CD14-positive monocyte (primary cell): Measurements from ENCODE around the gene MAMLD1. TPM values are rescaled to one million over a fixed set of nuclear protein-coding genes. Genes with fewer than 3 reads are reported as not detected.

Experiments used
- DNase-seq, 3 donors: peaks; one replicate each; pipeline ENCODE4 v3.0.0-alpha.2; 2011 to 2022
- H2AFZ ChIP-seq: 2 replicates; pipeline ENCODE4 v1.6.0; 2012; ENCODE audit warnings: mild to moderate bottlenecking, low read depth, low read length, inconsistent platforms; ENCODE audit not compliant: insufficient read depth, poor library complexity, severe bottlenecking
- H3K27ac ChIP-seq, 2 donors: 1 replicate in 1 of 2; 2 replicates in 1 of 2; pipeline ENCODE4 v1.5.1; 2012 to 2013; ENCODE audit warnings: low read length in 2 of 2, control low read depth in 1 of 2, inconsistent platforms in 1 of 2, low read depth in 1 of 2, mild to moderate bottlenecking in 1 of 2
- H3K27me3 ChIP-seq, 2 donors: one replicate each; pipeline versions ENCODE4 v1.6.0 to v1.6.1; 2011 to 2013; ENCODE audit warnings: low read length in 2 of 2; ENCODE audit not compliant: control insufficient read depth in 2 of 2, insufficient read depth in 2 of 2
- H3K36me3 ChIP-seq, 2 donors: replicated peaks in 1 of 2; 1 replicate in 1 of 2; 2 replicates in 1 of 2; pipeline versions ENCODE4 v1.5.1 to v1.6.1; 2012 to 2013; ENCODE audit warnings: low read length in 2 of 2, control low read depth in 1 of 2, inconsistent platforms in 1 of 2, mild to moderate bottlenecking in 1 of 2; ENCODE audit not compliant: insufficient read depth in 2 of 2, control insufficient read depth in 1 of 2
- H3K4me1 ChIP-seq, 2 donors: 1 replicate in 1 of 2; 2 replicates in 1 of 2; pipeline versions ENCODE4 v1.5.1 to v1.6.1; 2012 to 2013; ENCODE audit warnings: low read length in 2 of 2, control low read depth in 1 of 2, inconsistent platforms in 1 of 2, mild to moderate bottlenecking in 1 of 2, moderate library complexity in 1 of 2; ENCODE audit not compliant: insufficient read depth in 2 of 2, control insufficient read depth in 1 of 2
- H3K4me2 ChIP-seq: replicated peaks from 2 replicates; pipeline ENCODE3; 2012; ENCODE audit warnings: low read length, moderate library complexity, mild to moderate bottlenecking; ENCODE audit not compliant: poor library complexity, severe bottlenecking; ENCODE audit errors: extremely low read depth
- H3K4me3 ChIP-seq, 3 experiments: fragments of 200-600 bp in 1 of 3; sonication (generic) in 1 of 3; replicated peaks in 1 of 3; 1 replicate in 2 of 3; 2 replicates in 1 of 3; pipeline ENCODE4 v1.5.1; 2011 to 2013; ENCODE audit warnings: low read length in 3 of 3, mild to moderate bottlenecking in 3 of 3, control low read depth in 2 of 3, low read depth in 2 of 3, inconsistent platforms in 1 of 3, moderate library complexity in 1 of 3
- H3K79me2 ChIP-seq: 2 replicates; pipeline ENCODE4 v1.6.0; 2012; ENCODE audit warnings: mild to moderate bottlenecking, control low read depth, inconsistent platforms, low read length, moderate library complexity; ENCODE audit not compliant: insufficient read depth
- H3K9ac ChIP-seq: 2 replicates; pipeline ENCODE4 v1.6.0; 2017; ENCODE audit warnings: low read length, mild to moderate bottlenecking; ENCODE audit not compliant: insufficient read depth, poor library complexity, severe bottlenecking
- H3K9me3 ChIP-seq, 2 donors: replicated peaks in 1 of 2; 1 replicate in 1 of 2; 2 replicates in 1 of 2; pipeline versions ENCODE4 v1.5.1 to v1.6.1; 2012 to 2013; ENCODE audit warnings: low read length in 2 of 2, control low read depth in 1 of 2; ENCODE audit not compliant: control insufficient read depth in 1 of 2, insufficient read depth in 1 of 2
- H4K20me1 ChIP-seq: 2 replicates; pipeline ENCODE4 v1.6.0; 2012; ENCODE audit warnings: mild to moderate bottlenecking, low read length, control low read depth, moderate library complexity; ENCODE audit not compliant: insufficient read depth
- H3K27ac Mint-ChIP-seq, 7 donors: one replicate each; pipeline ENCODE4 v1.8.0; 2020; ENCODE audit warnings: mild to moderate bottlenecking in 7 of 7, mixed read lengths in 7 of 7, moderate library complexity in 6 of 7, inconsistent platforms in 2 of 7
- H3K27me3 Mint-ChIP-seq, 3 donors: one replicate each; pipeline ENCODE4 v1.8.0; 2021 to 2022; ENCODE audit warnings: low read depth in 3 of 3, mild to moderate bottlenecking in 3 of 3, mixed read lengths in 3 of 3, moderate library complexity in 3 of 3, inconsistent platforms in 1 of 3
- H3K36me3 Mint-ChIP-seq, 2 donors: one replicate each; pipeline ENCODE4 v1.8.0; 2020; ENCODE audit warnings: mixed read lengths in 2 of 2, inconsistent platforms in 1 of 2, mild to moderate bottlenecking in 1 of 2
- H3K4me1 Mint-ChIP-seq: one replicate; pipeline ENCODE4 v1.8.0; 2020; ENCODE audit warnings: mild to moderate bottlenecking, mixed read lengths
- H3K4me3 Mint-ChIP-seq, 2 donors: one replicate each; pipeline ENCODE4 v1.8.0; 2020; ENCODE audit warnings: mild to moderate bottlenecking in 2 of 2, mixed read lengths in 2 of 2, moderate library complexity in 1 of 2
- H3K9me3 Mint-ChIP-seq, 7 donors: one replicate each; pipeline ENCODE4 v1.8.0; 2020 to 2022; ENCODE audit warnings: mixed read lengths in 7 of 7, mild to moderate bottlenecking in 6 of 7, moderate library complexity in 6 of 7, inconsistent platforms in 2 of 7
- WGBS: methylation state at CpG from one replicate; pipeline ENCODE4 v1.1.5; 2013; ENCODE audit warnings: missing lambda C conversion rate; ENCODE audit not compliant: insufficient coverage; 5-methylcytosine and 5-hydroxymethylcytosine counted together
- intact Hi-C, 2 donors: fragments of 100-400 bp; cut with micrococcal nuclease; formaldehyde crosslinking; loops; one replicate each; pipeline versions ENCODE4 v1.15.0 to v1.15.1; 2023
- polyA plus RNA-seq, 3 donors: library from polyadenylated mRNA; depleted of rRNA in 1 of 3; unstranded in 2 of 3; stranded (reverse) in 1 of 3; fragments of 300-500 nt in 2 of 3; fragments of >200 nt in 1 of 3; fragmentation: Illumina TruSeq in 2 of 3; gene quantifications; 1 replicate in 2 of 3; 2 replicates in 1 of 3; pipeline ENCODE4 v1.2.3, GENCODE V29; 2012 to 2021
- TF ChIP-seq, protein P1 (sequence below): fragments of 200-600 bp; IDR thresholded peaks from one replicate; pipeline ENCODE4 v1.8.0; 2022; ENCODE audit warnings: antibody characterized with exemption, mild to moderate bottlenecking

MAMLD1 gene
- polyA plus RNA-seq, 3 donors = not detected

GRCh38 chrX:150429594-150429993 is 66.5 kb downstream of the MAMLD1 start:
- Mint-ChIP-seq H3K4me1 (peaks cover 15% of the 10 kb centered on the region), H3K27ac (peak overlapping the region in 1 of 7 donors; percentile 15), H3K27me3 (peaks cover 0 to 4% (median 2%) of the 10 kb centered on the region in 3 donors), H3K36me3 (no peaks in the 10 kb centered on the region), H3K4me3 (no peak overlapping the region), H3K9me3 (peaks cover 0 to 7% (median 3%) of the 10 kb centered on the region in 7 donors)
- WGBS = no CpG with 5 or more reads among the region's 1 CpG
- Histone ChIP-seq H3K4me1 (peaks cover 5 to 8% of the 10 kb centered on the region in 2 donors), H3K9ac (no peak overlapping the region), H3K4me3 (no peak overlapping the region), H3K4me2 (no peak overlapping the region), H2AFZ (no peak overlapping the region), H3K27me3 (no peaks in the 10 kb centered on the region), H3K9me3 (no peaks in the 10 kb centered on the region), H3K36me3 (no peaks in the 10 kb centered on the region), H3K79me2 (no peaks in the 10 kb centered on the region), H4K20me1 (no peaks in the 10 kb centered on the region), H3K27ac (no peak overlapping the region)
- peak; percentile 55 to 81 (median 66) for DNase-seq
- TF ChIP-seq, protein P1, sequence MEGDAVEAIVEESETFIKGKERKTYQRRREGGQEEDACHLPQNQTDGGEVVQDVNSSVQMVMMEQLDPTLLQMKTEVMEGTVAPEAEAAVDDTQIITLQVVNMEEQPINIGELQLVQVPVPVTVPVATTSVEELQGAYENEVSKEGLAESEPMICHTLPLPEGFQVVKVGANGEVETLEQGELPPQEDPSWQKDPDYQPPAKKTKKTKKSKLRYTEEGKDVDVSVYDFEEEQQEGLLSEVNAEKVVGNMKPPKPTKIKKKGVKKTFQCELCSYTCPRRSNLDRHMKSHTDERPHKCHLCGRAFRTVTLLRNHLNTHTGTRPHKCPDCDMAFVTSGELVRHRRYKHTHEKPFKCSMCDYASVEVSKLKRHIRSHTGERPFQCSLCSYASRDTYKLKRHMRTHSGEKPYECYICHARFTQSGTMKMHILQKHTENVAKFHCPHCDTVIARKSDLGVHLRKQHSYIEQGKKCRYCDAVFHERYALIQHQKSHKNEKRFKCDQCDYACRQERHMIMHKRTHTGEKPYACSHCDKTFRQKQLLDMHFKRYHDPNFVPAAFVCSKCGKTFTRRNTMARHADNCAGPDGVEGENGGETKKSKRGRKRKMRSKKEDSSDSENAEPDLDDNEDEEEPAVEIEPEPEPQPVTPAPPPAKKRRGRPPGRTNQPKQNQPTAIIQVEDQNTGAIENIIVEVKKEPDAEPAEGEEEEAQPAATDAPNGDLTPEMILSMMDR = no peak
- intact Hi-C loops = no loop called here

- DNase-seq = no peak
- Mint-ChIP-seq H3K27ac (no peak overlapping the region), H3K4me1 (no peaks in the 10 kb centered on the region), H3K36me3 (no peaks in the 10 kb centered on the region), H3K27me3 (peaks cover 0 to 4% (median 2%) of the 10 kb centered on the region in 3 donors), H3K4me3 (no peak overlapping the region), H3K9me3 (peaks cover 4 to 15% (median 13%) of the 10 kb centered on the region in 7 donors)
- intact Hi-C loops = no loop called here
- Histone ChIP-seq H2AFZ (no peak overlapping the region), H3K4me2 (no peak overlapping the region), H3K4me1 (no peaks in the 10 kb centered on the region), H3K27me3 (no peaks in the 10 kb centered on the region), H3K4me3 (no peak overlapping the region), H3K9ac (no peak overlapping the region), H3K9me3 (peaks cover 0 to 4% of the 10 kb centered on the region in 2 donors), H4K20me1 (no peaks in the 10 kb centered on the region), H3K27ac (no peak overlapping the region), H3K36me3 (no peaks in the 10 kb centered on the region), H3K79me2 (no peaks in the 10 kb centered on the region)
- TF ChIP-seq, protein P1 = no peak
Measured at GRCh38 chrX:150436195-150436594, 73.1 kb downstream of the MAMLD1 start.
